HCT116 (cell line): ENCODE measurements around the gene OR8G1.

Experiments
- ELF1 ChIP-seq: IDR thresholded peaks from 2 replicates; pipeline ENCODE4 v1.6.1; 2012; ENCODE audit warnings: low read depth, borderline replicate concordance
- EZH2 ChIP-seq: fragments of 200-600 bp; sonication (generic); IDR thresholded peaks from 2 replicates; pipeline ENCODE4 v1.6.1; 2017; ENCODE audit warnings: antibody characterized with exemption, mixed run types
- MAX ChIP-seq: IDR thresholded peaks from 2 replicates; pipeline ENCODE4 v1.6.1; 2012
- POLR2A ChIP-seq: IDR thresholded peaks from 2 replicates; pipeline ENCODE4 v1.7.0; 2011; ENCODE audit warnings: borderline replicate concordance; ENCODE audit not compliant: insufficient read depth, insufficient read length; ENCODE audit errors: extremely low read depth
- POLR2AphosphoS5 ChIP-seq: IDR thresholded peaks from 2 replicates; pipeline ENCODE4 v1.6.1; 2011; ENCODE audit warnings: mild to moderate bottlenecking, low read depth, low read length, moderate library complexity
- REST ChIP-seq: IDR thresholded peaks from 2 replicates; pipeline ENCODE4 v1.6.1; 2012; ENCODE audit warnings: low read depth
- SIN3A ChIP-seq: IDR thresholded peaks from 2 replicates; pipeline ENCODE4 v1.6.1; 2012; ENCODE audit warnings: low read depth
- SP1 ChIP-seq: IDR thresholded peaks from 2 replicates; pipeline ENCODE4 v1.6.1; 2012; ENCODE audit warnings: low read depth
- TCF7L2 ChIP-seq: IDR thresholded peaks from 2 replicates; pipeline ENCODE4 v1.7.0; 2011; ENCODE audit warnings: borderline replicate concordance, inconsistent platforms; ENCODE audit not compliant: insufficient read depth, insufficient read length; ENCODE audit errors: extremely low read depth
- ZBTB33 ChIP-seq: IDR thresholded peaks from 2 replicates; pipeline ENCODE4 v1.6.1; 2011; ENCODE audit warnings: mild to moderate bottlenecking, low read length, moderate library complexity; ENCODE audit not compliant: insufficient replicate concordance; ENCODE audit errors: extremely low read depth
- ZFX ChIP-seq: fragments of 450-650 bp; IDR thresholded peaks from 2 replicates; pipeline ENCODE4 v1.6.1; 2017
- TF ChIP-seq, protein P1 (sequence below), 3 experiments: fragments of 200-600 bp in 1 of 3; sonication (generic) in 1 of 3; IDR thresholded peaks in 2 of 3; conservative IDR thresholded peaks in 1 of 3; 2 replicates each; pipeline ENCODE4 v1.5.1; 2012 to 2017; ENCODE audit warnings: low read depth in 2 of 3, low read length in 2 of 3, antibody characterized with exemption in 1 of 3, borderline replicate concordance in 1 of 3, control low read depth in 1 of 3, mild to moderate bottlenecking in 1 of 3, mixed read lengths in 1 of 3, mixed run types in 1 of 3, moderate library complexity in 1 of 3; ENCODE audit not compliant: insufficient read depth in 1 of 3
- TF ChIP-seq, protein P2 (sequence below): IDR thresholded peaks from 2 replicates; pipeline ENCODE4 v1.6.1; 2012

DNA sequence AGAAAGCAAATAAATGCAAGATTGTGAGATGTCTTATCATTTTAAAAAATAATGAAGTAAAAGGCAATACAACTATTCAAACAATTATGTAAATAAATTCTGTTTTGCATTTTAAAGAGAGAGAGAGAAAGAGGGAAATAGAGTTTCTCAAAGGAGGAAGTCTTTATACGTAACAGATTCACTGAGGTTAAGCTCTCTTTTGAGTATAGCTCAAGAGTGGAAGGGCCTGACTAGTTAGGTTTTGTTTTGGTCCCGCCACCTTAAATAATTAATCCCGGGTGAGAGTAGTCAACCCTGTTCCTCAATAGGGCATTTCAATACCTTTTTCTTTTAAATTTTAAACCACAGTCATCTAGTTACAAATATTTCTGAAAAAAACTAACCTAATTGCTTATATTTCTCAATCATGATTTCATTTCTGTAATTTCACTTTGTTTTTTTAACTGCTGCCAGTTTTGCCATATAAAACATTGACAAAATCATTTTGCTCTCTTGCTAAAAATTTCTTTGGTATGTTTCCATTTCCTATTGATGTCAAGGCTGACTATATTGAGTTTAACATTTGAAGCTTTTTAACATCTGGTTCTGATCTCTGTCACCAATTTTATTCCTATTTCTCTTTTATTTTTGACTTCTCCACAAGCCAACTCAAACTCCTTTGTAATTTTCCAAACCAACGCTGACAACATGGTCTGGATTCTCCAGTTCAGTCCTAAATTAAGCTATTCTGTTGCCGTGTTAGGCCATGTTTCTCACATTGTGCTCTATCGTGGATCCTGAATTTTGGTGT lies 47.5 kb upstream of the OR8G1 start:
- TF ChIP-seq, protein P1, sequence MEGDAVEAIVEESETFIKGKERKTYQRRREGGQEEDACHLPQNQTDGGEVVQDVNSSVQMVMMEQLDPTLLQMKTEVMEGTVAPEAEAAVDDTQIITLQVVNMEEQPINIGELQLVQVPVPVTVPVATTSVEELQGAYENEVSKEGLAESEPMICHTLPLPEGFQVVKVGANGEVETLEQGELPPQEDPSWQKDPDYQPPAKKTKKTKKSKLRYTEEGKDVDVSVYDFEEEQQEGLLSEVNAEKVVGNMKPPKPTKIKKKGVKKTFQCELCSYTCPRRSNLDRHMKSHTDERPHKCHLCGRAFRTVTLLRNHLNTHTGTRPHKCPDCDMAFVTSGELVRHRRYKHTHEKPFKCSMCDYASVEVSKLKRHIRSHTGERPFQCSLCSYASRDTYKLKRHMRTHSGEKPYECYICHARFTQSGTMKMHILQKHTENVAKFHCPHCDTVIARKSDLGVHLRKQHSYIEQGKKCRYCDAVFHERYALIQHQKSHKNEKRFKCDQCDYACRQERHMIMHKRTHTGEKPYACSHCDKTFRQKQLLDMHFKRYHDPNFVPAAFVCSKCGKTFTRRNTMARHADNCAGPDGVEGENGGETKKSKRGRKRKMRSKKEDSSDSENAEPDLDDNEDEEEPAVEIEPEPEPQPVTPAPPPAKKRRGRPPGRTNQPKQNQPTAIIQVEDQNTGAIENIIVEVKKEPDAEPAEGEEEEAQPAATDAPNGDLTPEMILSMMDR (IDR thresholded peaks at IDR 0.05 in 2 of 3, conservative IDR thresholded peaks at IDR 0.05 in 1 of 3; ENCODE audit: borderline replicate concordance in 1 of 3, insufficient read depth in 1 of 3, low read depth in 2 of 3, low read length in 2 of 3) = no peak
- TF ChIP-seq REST = no peak
- TF ChIP-seq POLR2A = no peak
- TF ChIP-seq, protein P2, sequence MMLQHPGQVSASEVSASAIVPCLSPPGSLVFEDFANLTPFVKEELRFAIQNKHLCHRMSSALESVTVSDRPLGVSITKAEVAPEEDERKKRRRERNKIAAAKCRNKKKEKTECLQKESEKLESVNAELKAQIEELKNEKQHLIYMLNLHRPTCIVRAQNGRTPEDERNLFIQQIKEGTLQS = no peak
- no peak for TF ChIP-seq TCF7L2
- TF ChIP-seq ZBTB33 = no peak
- TF ChIP-seq POLR2AphosphoS5 = no peak
- no peak for TF ChIP-seq SIN3A
- no peak for TF ChIP-seq ZFX
- TF ChIP-seq SP1 = no peak
- no peak for TF ChIP-seq EZH2
- TF ChIP-seq MAX = no peak
- TF ChIP-seq ELF1 = no peak
